ENCODE results near the gene DENND2A.

DENND2A gene
- long read RNA-seq: 0 reads

GRCh38 chr7:140640727-140641523 lies at the start of gene DENND2A:
DENND2A (minus strand) TSS chr7:140640813; CDS start chr7:140602397, 38,416 bp downstream.
- H3K4me3 ChIP-seq (replicated peaks; ENCODE audit: insufficient read depth, low read length): no peak within 1 kb of the TSS
- no peak within 1 kb of the TSS for H3K27ac ChIP-seq (replicated peaks)
- DNase-seq (ENCODE audit: low read depth in 1 of 2, low spot score in 1 of 2): no peak
- peaks cover 38% of the 10 kb centered on the region for H3K27me3 ChIP-seq (ENCODE audit: insufficient read depth, poor library complexity, severe bottlenecking)
- TF ChIP-seq CTCF (IDR thresholded peaks at IDR 0.05; ENCODE audit: insufficient read depth, low read length) (no peak), SPI1 (IDR thresholded peaks at IDR 0.05; ENCODE audit: borderline replicate concordance, low read depth) (no peak), GABPA (IDR thresholded peaks at IDR 0.05; ENCODE audit: low read depth) (no peak), REST (IDR thresholded peaks at IDR 0.05; ENCODE audit: insufficient replicate concordance, low read depth) (no peak), POLR2AphosphoS5 (IDR thresholded peaks at IDR 0.05; ENCODE audit: low read depth) (no peak)

- TF ChIP-seq CTCF (IDR thresholded peaks at IDR 0.05; ENCODE audit: insufficient read depth, low read length): no peak
- no peak overlapping the region for H3K4me3 ChIP-seq (replicated peaks; ENCODE audit: insufficient read depth, low read length)
- no peaks in the 10 kb centered on the region for H3K27me3 ChIP-seq (ENCODE audit: insufficient read depth, poor library complexity, severe bottlenecking)
- DNase-seq (ENCODE audit: low read depth in 1 of 2, low spot score in 1 of 2): no peak
- H3K27ac ChIP-seq (replicated peaks): no peak overlapping the region
Measured at GRCh38 chr7:140689199-140690152, 48.9 kb upstream of the DENND2A start.

- DNase-seq (ENCODE audit: low read depth in 1 of 2, low spot score in 1 of 2): no peak
- no peak overlapping the region for H3K27ac ChIP-seq (replicated peaks)
- H3K4me3 ChIP-seq (replicated peaks; ENCODE audit: insufficient read depth, low read length): no peak overlapping the region
- TF ChIP-seq POLR2AphosphoS5 (IDR thresholded peaks at IDR 0.05; ENCODE audit: low read depth): no peak
- no peak for TF ChIP-seq SPI1 (IDR thresholded peaks at IDR 0.05; ENCODE audit: borderline replicate concordance, low read depth)
- TF ChIP-seq GABPA (IDR thresholded peaks at IDR 0.05; ENCODE audit: low read depth): no peak
- no peak for TF ChIP-seq CTCF (IDR thresholded peaks at IDR 0.05; ENCODE audit: insufficient read depth, low read length)
- no peak for TF ChIP-seq REST (IDR thresholded peaks at IDR 0.05; ENCODE audit: insufficient replicate concordance, low read depth)
- H3K27me3 ChIP-seq (ENCODE audit: insufficient read depth, poor library complexity, severe bottlenecking): no peaks in the 10 kb centered on the region
Measured at GRCh38 chr7:140688341-140688740, 47.7 kb upstream of the DENND2A start.

Data from HL-60 (cell line).